Endothelial cell (in vitro differentiated cells): ENCODE results near the gene NPIPB5. TPM values are rescaled to one million over a fixed set of nuclear protein-coding genes. Genes with fewer than 3 reads are reported as not detected.

ENCODE experiments used
- total RNA-seq: library from RNA; stranded (reverse); fragmentation: NEBNext Ultra II Directional; extraction: Animal tissue kit (Norgen Biotek cat#: 25700); gene quantifications from one replicate; pipeline ENCODE4 v1.2.1, GENCODE V29; 2021; ENCODE audit not compliant: unreplicated experiment

Gene NPIPB5
- total RNA-seq, 1 donor from 2014 or later = 160 TPM

Other genes with a start within 250 kb of the NPIPB5 start
- 47.3 TPM for gene POLR3E, start 213.5 kb upstream of the NPIPB5 start, total RNA-seq
- 26.3 TPM for gene CDR2, start 136.3 kb upstream of the NPIPB5 start, total RNA-seq